IPS DF 19.7 (cell line): ENCODE results near the gene THOP1.
"Not testable (repeated sequence)": the region's sequence is repeated elsewhere in the genome, so short reads cannot be mapped to it uniquely, and the experiment has no call there.

ENCODE experiments used
- DNase-seq: peaks from one replicate; pipeline ENCODE4 v3.0.0-alpha.2; 2013; ENCODE audit warnings: low read depth, low spot score

Gene THOP1

GRCh38 chr19:2782936-2783780 lies 2.1 kb upstream of the THOP1 start, which contains the start of gene SGTA:
Gene SGTA, minus strand, starts transcription at chr19:2783273. Its CDS starts 14,205 bp downstream, at chr19:2769068.
- peak; percentile 98 for DNase-seq

DNA sequence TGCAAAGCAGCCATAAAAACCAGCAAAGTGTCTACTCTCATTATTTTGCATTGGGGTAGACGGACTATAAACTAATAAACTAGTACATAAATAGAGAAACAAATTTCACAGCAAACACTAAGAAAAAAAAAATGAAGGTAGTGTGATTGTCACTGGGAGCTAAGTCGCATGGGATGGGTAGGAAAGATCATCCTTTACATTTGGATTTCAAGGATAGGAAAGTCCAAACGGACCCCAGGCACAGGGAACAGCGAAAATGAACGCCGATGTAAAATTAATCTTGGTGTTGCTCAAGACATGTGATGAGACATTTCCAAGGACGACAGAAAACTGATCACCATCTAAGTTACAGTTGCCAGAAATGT lies 1.5 kb upstream of the THOP1 start:
- no peak for DNase-seq

DNA sequence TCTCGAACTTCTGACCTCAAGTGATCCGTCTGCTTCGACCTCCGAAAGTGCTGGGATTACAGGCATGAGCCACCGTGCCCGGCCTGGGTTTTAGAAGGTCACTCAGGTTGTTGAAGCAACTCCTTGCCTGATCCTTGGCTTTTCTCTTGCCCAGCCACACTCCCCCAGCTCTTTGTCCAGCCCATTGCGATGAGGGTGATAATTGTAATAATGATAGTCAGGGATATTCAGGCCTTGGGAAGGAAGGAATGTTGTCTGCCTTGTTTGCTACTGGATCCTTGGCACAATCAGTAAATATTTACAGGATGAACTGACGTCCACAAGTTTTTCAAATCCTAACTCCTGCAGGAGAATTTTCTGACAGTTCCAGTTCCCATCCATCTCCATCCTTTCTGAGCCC lies 1.8 kb downstream of the THOP1 start:
- no peak for DNase-seq

DNA sequence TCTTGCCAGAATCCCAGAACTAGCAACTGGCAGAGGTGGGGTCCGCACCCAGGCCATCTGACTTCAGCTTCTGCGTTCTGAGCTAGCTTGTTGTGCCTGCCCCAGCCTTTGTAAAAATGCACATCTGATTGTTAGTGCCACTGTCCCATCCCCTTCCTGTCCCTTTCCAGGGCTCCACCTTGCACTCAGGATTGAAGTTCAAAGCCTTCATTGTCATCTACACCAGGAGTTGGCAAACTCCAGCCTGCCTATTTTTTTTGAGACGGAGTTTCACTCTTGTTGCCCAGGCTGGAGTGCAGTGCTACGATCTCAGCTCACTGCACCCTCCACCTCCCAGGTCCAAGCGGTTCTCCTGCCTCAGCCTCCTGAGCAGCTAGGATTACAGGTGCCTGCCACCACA lies 2.9 kb downstream of the THOP1 start:
- DNase-seq = no peak

GRCh38 chr19:2790194-2790556 lies 4.9 kb downstream of the THOP1 start:
- DNase-seq = no peak

DNA sequence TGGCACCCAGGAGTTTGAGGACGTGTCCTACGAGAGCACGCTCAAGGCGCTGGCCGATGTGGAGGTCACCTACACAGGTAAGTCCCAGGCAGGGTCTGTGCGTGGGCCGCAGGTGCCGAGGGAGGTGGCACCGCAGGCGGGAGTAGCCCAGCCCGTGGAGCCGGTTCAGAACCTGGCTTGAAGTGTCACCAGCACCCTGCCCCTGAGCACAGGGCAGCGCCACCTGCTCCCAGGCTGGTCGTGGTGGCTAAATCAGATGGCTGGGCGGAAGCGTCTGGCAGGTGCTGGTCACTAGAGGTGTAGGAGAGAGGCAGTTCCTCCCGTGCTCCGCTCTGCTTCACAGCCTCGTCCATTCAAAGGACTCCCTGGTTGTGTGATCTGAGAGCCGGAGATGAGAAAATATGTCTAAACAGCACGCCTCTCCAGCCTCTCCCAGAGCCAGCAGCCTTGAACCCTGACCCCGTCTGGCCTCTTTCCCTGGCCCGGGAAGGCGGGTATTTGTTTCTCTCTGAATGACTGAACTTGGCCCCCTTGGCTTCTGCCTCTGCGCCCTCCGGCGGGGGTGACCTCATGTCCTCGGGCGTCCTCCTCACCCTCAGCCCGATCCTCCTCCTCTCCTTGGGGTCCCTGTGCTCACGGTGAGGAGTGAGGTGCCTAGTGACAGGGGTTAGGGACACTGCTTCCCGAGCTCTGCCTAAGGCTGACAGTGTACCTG lies 5.4 kb downstream of the THOP1 start:
- DNase-seq = no peak

GRCh38 chr19:2791440-2791839 lies 6.1 kb downstream of the THOP1 start:
- DNase-seq = no peak

DNA sequence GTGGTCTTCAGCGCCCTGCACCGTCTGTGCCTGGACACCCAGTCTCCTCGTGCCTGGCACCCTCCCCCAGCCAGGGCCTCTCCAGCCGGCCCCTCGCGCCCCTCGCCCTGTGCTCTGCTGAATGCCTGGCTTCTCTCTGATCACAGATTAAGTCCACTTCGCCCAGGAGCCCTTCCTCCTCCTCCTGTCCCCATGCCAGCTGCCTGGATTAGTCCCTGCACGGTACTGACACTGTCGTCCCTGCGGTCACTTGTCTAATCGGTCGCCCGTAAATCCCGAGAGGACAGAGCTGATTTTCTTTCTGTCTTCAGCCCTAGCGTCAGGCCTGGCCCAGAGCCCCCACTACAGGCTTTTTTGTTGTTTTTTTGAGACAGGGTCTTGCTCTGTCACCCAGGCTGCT lies 6.6 kb downstream of the THOP1 start:
- DNase-seq = no peak

DNA sequence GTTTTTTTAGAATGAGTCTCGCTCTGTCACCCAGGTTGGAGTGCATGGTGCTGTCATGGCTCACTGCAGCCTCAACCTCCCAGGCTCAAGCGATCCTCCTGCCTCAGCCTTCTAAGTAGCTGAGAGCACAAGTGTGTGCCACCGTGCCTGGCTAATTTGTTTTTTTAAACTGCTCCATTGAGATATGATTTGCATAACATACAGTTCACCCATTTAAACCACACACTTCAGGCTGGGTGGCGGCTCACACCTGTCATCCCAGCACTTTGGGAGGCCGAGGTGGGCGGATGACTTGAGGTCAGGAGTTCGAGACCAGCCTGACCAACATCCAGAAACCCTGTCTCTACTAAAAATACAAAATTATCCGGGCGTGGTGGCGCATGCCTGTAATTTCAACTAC lies 7.4 kb downstream of the THOP1 start:
- DNase-seq = not testable (repeated sequence)

DNA sequence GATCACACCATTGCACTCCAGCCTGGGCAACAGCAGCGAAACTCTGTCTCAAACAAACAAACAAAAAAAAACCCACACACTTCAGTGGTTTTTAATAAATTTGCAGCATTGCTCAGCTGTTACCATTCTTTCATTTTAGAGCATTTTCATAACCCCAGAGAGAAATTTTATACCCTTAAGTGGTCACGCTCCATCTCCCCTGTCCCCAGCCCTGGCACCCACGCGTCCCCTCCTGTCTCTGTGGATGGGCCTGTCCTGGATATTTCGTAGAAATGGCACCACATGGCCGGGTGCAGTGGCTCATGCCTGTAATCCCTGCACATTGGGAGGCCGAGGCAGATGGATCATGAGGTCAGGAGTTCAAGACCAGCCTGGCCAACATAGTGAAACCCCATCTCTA lies 7.8 kb downstream of the THOP1 start:
- no peak for DNase-seq

- DNase-seq = no peak
Measured at GRCh38 chr19:2793577-2793976, 8.3 kb downstream of the THOP1 start.

DNA sequence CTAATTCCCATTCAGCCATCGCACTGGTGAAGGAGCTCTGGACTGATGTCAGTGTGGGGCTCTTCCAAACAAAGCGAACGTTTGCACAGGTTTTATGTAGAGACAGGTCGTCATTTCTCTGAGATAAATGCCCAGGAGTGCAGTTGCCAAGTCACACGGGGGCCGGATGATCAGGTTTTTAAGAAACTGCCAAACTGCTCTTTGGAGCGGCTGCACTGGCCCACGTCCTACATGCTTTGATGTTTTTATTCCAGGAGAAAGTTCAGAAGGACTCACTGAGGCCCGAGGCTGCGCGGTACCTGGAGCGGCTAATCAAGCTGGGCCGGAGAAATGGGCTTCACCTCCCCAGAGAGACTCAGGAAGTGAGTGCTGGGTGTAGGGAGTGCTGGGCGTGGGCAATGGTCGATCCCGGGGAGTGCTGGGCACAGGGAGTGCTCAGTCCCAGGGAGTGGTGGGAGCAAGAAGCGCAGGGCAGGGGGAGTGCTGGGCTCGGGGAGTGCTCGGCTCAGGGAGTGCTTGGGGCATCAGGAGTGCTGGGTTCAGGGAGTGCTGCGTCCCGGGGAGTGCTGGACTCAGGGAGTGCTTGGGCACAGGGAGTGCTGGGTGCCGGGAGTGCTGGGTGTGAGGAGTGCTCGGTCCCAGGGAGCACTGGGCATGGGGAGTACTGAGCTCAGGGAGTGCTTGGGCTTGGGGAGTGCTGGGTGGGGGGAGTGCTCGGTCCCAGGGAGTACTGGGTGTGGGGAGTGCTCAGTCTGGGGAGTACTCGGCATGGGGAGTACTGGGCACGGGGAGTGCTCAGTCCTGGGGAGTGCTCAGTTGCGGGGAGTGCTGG lies 10.7 kb downstream of the THOP1 start:
- no peak for DNase-seq

DNA sequence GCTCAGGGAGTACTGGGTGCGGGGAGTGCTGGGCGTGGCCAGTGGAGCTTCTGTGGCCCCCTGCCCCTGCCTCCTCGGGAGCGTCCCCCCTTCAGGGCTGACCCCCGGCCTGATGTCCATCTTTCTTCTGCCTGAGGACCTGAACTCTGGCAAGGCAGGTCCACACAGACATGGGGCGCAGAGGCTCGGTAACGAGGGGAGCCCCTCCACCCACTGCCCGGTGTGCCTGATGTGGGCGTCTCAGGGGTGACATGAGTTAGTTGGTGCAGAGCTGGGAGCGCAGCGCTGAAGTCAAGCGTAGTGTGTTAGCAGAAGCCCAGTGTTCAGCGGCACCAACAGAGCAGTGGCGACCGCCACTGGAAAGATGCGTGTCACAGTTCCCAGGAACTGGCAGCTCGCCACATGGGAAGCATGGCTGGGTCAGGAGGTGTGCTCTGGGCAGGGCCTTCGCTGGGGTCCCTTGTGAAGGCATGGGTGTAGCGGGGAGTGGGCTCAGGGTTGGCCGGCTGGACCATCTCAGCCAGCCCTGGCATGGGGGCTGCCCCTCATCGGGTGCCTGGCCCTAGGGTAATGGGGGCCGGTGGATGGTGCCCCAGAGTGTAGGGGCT lies 11.5 kb downstream of the THOP1 start:
- no peak for DNase-seq

- DNase-seq = no peak
Measured at GRCh38 chr19:2797280-2797679, 12.0 kb downstream of the THOP1 start.

DNA sequence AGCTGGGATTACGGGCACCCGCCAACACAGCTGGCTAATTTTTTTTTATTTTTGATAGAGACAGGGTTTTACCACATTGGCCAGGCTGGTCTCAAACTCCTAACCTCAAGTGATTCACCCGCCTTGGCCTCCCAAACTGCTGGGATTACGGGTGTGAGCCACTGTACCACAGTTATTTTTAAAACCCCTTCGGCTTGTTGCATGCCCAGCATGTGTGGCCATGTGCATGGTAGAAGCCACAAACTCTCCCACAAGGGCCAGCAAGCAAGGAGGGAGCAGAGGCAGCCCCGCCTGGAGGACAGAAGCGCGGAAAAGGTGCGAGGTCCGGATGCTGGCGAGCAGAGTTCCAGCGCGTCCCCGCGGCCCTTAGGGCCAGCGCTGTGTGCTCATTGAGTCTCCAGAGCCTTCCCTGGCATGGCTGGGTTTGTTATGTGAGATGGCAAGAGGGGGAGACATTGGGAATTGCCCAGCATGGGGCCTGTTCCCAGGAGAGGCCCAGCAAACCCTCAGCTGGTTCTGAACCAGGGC lies 12.9 kb downstream of the THOP1 start:
- DNase-seq = no peak

- no peak for DNase-seq
Measured at GRCh38 chr19:2798733-2799132, 13.4 kb downstream of the THOP1 start.

GRCh38 chr19:2799273-2800020 lies 14.1 kb downstream of the THOP1 start:
- no peak for DNase-seq

DNA sequence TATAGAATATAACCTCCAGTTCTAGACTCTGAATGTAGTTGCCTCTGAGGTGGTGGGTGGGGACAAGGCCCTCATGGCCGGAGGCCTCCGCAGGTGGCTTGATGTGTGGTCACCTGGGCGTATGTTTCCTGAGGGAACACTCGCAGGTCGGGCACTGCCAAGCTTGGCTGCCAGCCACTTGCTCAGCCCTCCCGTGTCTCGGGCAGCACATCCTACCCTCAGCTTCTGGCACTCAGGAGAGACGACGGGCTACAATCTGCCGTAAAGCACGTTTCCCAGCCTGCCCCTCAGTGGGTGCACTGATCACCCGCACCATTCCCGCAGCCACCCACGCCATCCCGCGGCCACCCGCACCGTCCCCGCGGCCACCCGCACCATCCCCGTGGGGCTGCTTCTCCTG lies 15.2 kb downstream of the THOP1 start:
- DNase-seq = no peak

GRCh38 chr19:2802826-2803225 lies 17.5 kb downstream of the THOP1 start:
- no peak for DNase-seq

DNA sequence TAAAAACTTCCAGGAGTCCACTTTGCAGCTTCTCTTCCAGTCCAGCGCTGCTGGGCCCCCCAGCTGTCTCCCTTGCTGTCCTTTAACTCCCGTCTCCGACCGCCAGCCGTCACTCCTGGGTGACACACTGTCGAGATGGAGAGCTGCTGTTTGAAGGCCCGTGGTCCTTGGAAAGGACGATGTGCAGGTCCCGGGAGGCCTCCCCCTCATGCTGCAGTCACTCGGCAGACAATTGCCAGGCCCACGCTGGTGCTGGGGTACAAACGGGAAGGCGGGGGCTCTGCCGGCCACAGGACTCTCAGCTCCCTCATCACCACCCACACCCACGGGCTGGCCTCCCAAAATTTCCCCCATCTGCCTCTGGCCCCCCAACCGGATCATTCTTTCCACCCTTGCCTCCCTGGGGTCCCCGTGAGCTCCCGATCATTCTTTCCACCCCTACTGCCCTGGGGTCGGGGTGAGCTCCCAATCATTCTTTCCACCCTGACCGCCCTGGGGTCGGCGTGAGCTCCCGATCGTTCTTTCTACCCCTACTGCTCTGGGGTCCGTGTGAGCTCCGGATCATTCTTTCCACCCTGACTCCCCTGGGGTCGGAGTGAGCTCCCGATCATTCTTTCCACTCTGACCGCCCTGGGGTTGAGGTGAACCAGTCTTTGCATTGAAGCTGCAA lies 18.3 kb downstream of the THOP1 start:
- no peak for DNase-seq
